K562 treated with DMSO at 1 percent for 12 hours (cell line): ENCODE data around the gene TMEM38B. TPM values are rescaled to one million over a fixed set of nuclear protein-coding genes. Genes with fewer than 3 reads are reported as not detected.

ENCODE experiments used
- total RNA-seq: library from RNA; unstranded; fragments of 300-600 nt; gene quantifications from 2 replicates; pipeline ENCODE4 v1.2.3, GENCODE V29; 2022; ENCODE audit not compliant: insufficient read depth

Gene TMEM38B
- 15.5 and 35.4 TPM in 2 replicates for total RNA-seq

DNA sequence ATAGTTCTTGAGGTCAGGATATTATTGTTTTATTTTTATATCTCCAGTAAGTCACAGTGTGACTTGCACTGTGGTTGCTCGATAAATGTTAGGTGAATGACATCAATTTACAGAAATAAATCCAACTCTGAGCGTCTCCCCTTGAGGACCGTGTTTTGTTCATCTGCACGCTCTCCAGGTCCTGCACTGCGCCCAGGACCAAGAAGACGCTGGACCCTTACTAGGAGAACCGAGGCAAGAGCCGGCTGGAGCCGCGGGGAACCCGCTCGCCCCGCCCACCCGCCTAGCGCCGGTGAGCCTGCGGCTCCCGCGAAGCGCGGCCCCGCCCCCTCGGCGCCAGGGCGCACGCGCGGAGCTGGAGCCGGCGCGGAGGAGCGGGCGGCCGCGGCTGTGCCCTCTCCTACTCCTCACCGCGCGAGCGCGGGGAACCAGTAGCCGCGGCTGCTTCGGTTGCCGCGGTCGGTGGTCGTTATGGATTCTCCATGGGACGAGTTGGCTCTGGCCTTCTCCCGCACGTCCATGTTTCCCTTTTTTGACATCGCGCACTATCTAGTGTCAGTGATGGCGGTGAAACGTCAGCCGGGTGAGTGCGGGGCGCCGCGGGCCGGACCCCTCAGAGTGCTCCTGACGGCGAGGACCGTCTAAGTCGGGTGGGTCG lies at the start of gene TMEM38B:
TSS of gene TMEM38B (plus strand) at position 352 of the 658 bp plus-strand sequence. CDS start at position 472, 120 bp downstream.

GRCh38 chr9:105662184-105663104 lies 31.9 kb upstream of the TMEM38B start, which contains the start of gene TAL2:
TSS of gene TAL2 (plus strand) at chr9:105662457. CDS start at chr9:105662497, 40 bp downstream.

Other genes starting within 250 kb of the TMEM38B start
- gene FSD1L, start 246.5 kb upstream of the TMEM38B start, total RNA-seq: 0.14 and 2.2 TPM in 2 replicates
- 1.1 and 5.9 TPM in 2 replicates for gene FKTN, start 136.4 kb upstream of the TMEM38B start, total RNA-seq
- 2.7 and 5.4 TPM in 2 replicates for gene TAL2, start 32.1 kb upstream of the TMEM38B start, total RNA-seq